K562 (cell line): ENCODE measurements around the gene GFI1B. TPM values are rescaled to one million over a fixed set of nuclear protein-coding genes. Genes with fewer than 3 reads are reported as not detected.

ENCODE experiments used
- ATAC-seq: fragments of 200-7000 bp; cut with Tn5 transposase; 3 replicates; pipeline ENCODE4 v1.9.1; 2020; ENCODE audit warnings: moderate library complexity
- BruUV-seq: library from RNA; stranded (reverse); fragments of 400-500 nt; replicated peaks from 2 replicates; lab custom pipeline; 2021; lab: Mats Ljungman, UMichigan
- CTCF ChIA-PET: fragments of 300-600 bp; formaldehyde crosslinking; extraction: SDS; loops from one replicate; lab custom pipeline; 2021; ENCODE audit warnings: low intra/inter-chr PET ratio; lab: Yijun Ruan, JAX
- POLR2A ChIA-PET: fragments of 300-600, 350-650 bp; sonication (Branson Sonifier 250); formaldehyde crosslinking; extraction: SDS; loops from one replicate; lab custom pipeline; 2021; ENCODE audit warnings: antibody characterized with exemption, inconsistent platforms; lab: Yijun Ruan, JAX
- DNase-seq, 4 experiments: peaks; one replicate each; pipeline versions ENCODE4 v3.0.0 to v3.0.0-alpha.2; 2011 to 2018; ENCODE audit warnings: low spot score in 3 of 4, mixed read lengths in 3 of 4; ENCODE audit errors: extremely low read depth in 1 of 4
- FAIRE-seq: peaks from 2 replicates; lab custom pipeline; 2011; peaks lifted over from hg19 to GRCh38; lab: Jason Lieb, UNC
- H2AFZ ChIP-seq: 2 replicates; pipeline ENCODE4 v1.6.0; 2011; ENCODE audit warnings: low read depth, low read length, control low read depth, inconsistent platforms
- H3K27ac ChIP-seq: fragments of 200-600 bp; 3 replicates; pipeline ENCODE4 v1.8.0; 2011; ENCODE audit warnings: low read depth, mild to moderate bottlenecking, control low read depth, inconsistent platforms, low read length, moderate library complexity, mixed read lengths; ENCODE audit errors: extremely low read depth
- H3K27me3 ChIP-seq, 2 experiments: fragments of 300-600 bp in 1 of 2; 2 replicates in 1 of 2; 3 replicates in 1 of 2; pipeline versions ENCODE4 v1.6.0 to v1.8.0; 2011; ENCODE audit warnings: inconsistent platforms in 2 of 2, low read length in 2 of 2, mild to moderate bottlenecking in 1 of 2, mixed read lengths in 1 of 2, moderate library complexity in 1 of 2; ENCODE audit not compliant: control insufficient read depth in 2 of 2, insufficient read depth in 2 of 2
- H3K36me3 ChIP-seq: fragments of 300-600 bp; 3 replicates; pipeline ENCODE4 v1.8.0; 2011; ENCODE audit warnings: mild to moderate bottlenecking, low read length, inconsistent platforms; ENCODE audit not compliant: control insufficient read depth, insufficient read depth
- H3K4me1 ChIP-seq, 2 experiments: fragments of 200-600 bp in 1 of 2; replicated peaks in 1 of 2; 2 replicates in 1 of 2; 3 replicates in 1 of 2; pipeline versions ENCODE4 v1.5.1 to v1.8.0; 2011; ENCODE audit warnings: inconsistent platforms in 2 of 2, low read length in 2 of 2, mild to moderate bottlenecking in 1 of 2, mixed read lengths in 1 of 2, moderate library complexity in 1 of 2; ENCODE audit not compliant: control insufficient read depth in 2 of 2, insufficient read depth in 2 of 2
- H3K4me2 ChIP-seq: 2 replicates; pipeline ENCODE4 v1.6.1; 2011; ENCODE audit warnings: low read length, control low read depth, inconsistent platforms, mixed read lengths; ENCODE audit not compliant: insufficient read depth
- H3K4me3 ChIP-seq: fragments of 200-600 bp; sonication (generic), shearing (Covaris generic); 2 replicates; pipeline ENCODE4 v1.5.1; 2016; ENCODE audit warnings: control low read depth, inconsistent platforms
- H3K79me2 ChIP-seq: fragments of 200-600 bp; 3 replicates; pipeline ENCODE4 v1.8.0; 2011; ENCODE audit warnings: low read length, inconsistent platforms; ENCODE audit not compliant: control insufficient read depth, insufficient read depth
- H3K9ac ChIP-seq, 2 experiments: 2 replicates each; pipeline versions ENCODE4 v1.6.0 to v1.6.1; 2011; ENCODE audit warnings: low read depth in 2 of 2, low read length in 2 of 2, control low read depth in 1 of 2, inconsistent platforms in 1 of 2, mild to moderate bottlenecking in 1 of 2, mixed read lengths in 1 of 2; ENCODE audit not compliant: insufficient read depth in 1 of 2
- H3K9me1 ChIP-seq: one replicate; pipeline ENCODE4 v1.6.0; 2011; ENCODE audit warnings: inconsistent platforms, mild to moderate bottlenecking, low read length, moderate library complexity; ENCODE audit not compliant: control insufficient read depth, insufficient read depth
- H3K9me3 ChIP-seq: replicated peaks from 2 replicates; pipeline ENCODE4 v1.5.1; 2011; ENCODE audit warnings: low read depth, low read length, inconsistent platforms; ENCODE audit not compliant: control insufficient read depth, insufficient read depth
- H4K20me1 ChIP-seq: replicated peaks from 2 replicates; pipeline ENCODE4 v1.6.1; 2011; ENCODE audit warnings: low read length, inconsistent platforms, mixed read lengths; ENCODE audit not compliant: control insufficient read depth, insufficient read depth
- ESRRA ChIP-seq: fragments of 450-650 bp; IDR thresholded peaks from 2 replicates; pipeline ENCODE4 v1.6.1; 2014; ENCODE audit warnings: low read depth, mild to moderate bottlenecking, moderate library complexity, borderline replicate concordance
- POLR2AphosphoS5 ChIP-seq: IDR thresholded peaks from 2 replicates; pipeline ENCODE4 v1.6.1; 2011; ENCODE audit warnings: mild to moderate bottlenecking, low read depth, low read length, moderate library complexity; ENCODE audit not compliant: control insufficient read depth, insufficient read depth
- RBFOX2 ChIP-seq: fragments of 200-400 bp; formaldehyde crosslinking; IDR thresholded peaks from 2 replicates; pipeline ENCODE4 v1.6.1; 2017; ENCODE audit warnings: low read depth, mild to moderate bottlenecking, low read length, moderate library complexity
- TARDBP ChIP-seq: fragments of 450-650 bp; IDR thresholded peaks from 2 replicates; pipeline ENCODE4 v1.6.1; 2016
- ZFX ChIP-seq: sonication (generic); formaldehyde crosslinking; IDR thresholded peaks from 2 replicates; pipeline ENCODE4 v1.8.0; 2022; ENCODE audit warnings: mild to moderate bottlenecking, missing genetic modification reagents, moderate library complexity
- WGBS: fragments of 100-300 bp; shearing (Covaris generic); methylation state at CpG from one replicate; pipeline ENCODE4 v1.1.6; 2016; ENCODE audit warnings: low coverage, mixed read lengths; ENCODE audit not compliant: insufficient coverage; ENCODE audit errors: missing lambda C conversion rate; 5-methylcytosine and 5-hydroxymethylcytosine counted together
- in situ Hi-C: fragments of 300-500 bp; cut with MboI; formaldehyde crosslinking; loops from 4 replicates; pipeline ENCODE4 v1.15.0; 2018; ENCODE audit warnings: inconsistent platforms, mixed read lengths
- intact Hi-C: fragments of 100-400 bp; cut with micrococcal nuclease; formaldehyde crosslinking; loops from 2 replicates; pipeline ENCODE4 v1.14.2; 2022
- polyA plus RNA-seq, 8 experiments: library from polyadenylated mRNA; depleted of rRNA in 4 of 8; stranded (reverse) in 5 of 8; unstranded in 3 of 8; fragments of >200 nt; fragmentation: Nextera tagmentation in 2 of 8; fragmentation: Illumina TruSeq in 1 of 8; extraction: Ambion mirVana in 2 of 8; extraction: Trizol in 1 of 8; gene quantifications; 2 replicates each; pipeline versions ENCODE4 v1.2.1 to v1.2.3, GENCODE V29; 2011 to 2014; ENCODE audit warnings: inconsistent platforms in 1 of 8, missing spikeins in 1 of 8
- total RNA-seq, 7 experiments: library from RNA; depleted of rRNA in 6 of 7; stranded (reverse); fragments of >200 nt in 6 of 7; fragmentation: Illumina TruSeq in 2 of 7; extraction: Trizol in 2 of 7; gene quantifications; 2 replicates each; pipeline versions ENCODE4 v1.2.1 to v1.2.3, GENCODE V29; 2011 to 2021; ENCODE audit warnings: low replicate concordance in 1 of 7

GFI1B gene
- total and polyA plus RNA-seq, 9 of the 15 experiments (the other 6 are each of a cell fraction or from before 2014, with no cell fraction given): 8.0 to 75.7 (median 34.5) TPM

DNA sequence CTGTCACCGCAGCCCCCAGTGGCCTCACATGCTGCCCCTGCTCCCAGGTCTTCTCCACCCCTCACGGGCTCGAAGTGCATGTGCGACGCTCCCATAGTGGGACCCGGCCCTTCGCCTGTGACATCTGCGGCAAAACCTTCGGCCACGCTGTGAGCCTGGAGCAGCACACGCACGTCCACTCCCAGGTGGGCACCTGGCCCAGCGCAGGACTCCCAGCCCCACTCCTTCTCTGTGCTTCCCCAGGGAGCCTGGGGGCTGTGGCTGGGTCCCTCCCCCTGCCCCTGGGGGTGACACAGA is 10.5 kb downstream of the GFI1B start:
- no TSS peak for BruUV-seq
- ChIA-PET CTCF (no interaction called here), POLR2A (interaction anchor here (0.6 kb wide), 1 partner anchor 50 kb away, joined by 3 read pairs; no protein-coding TSS in a partner anchor)
- Histone ChIP-seq H3K27me3 (no peaks in the 10 kb centered on the region), H3K9me1 (peaks cover 4% of the 10 kb centered on the region), H3K4me2 (no peak overlapping the region), H3K9ac (no peak overlapping the region), H4K20me1 (no peaks in the 10 kb centered on the region), H3K79me2 (peaks cover 34% of the 10 kb centered on the region), H3K4me3 (no peak overlapping the region), H3K36me3 (peaks cover 90% of the 10 kb centered on the region), H3K9me3 (no peaks in the 10 kb centered on the region), H3K27ac (no peak overlapping the region), H2AFZ (no peak overlapping the region), H3K4me1 (peaks cover 33 to 71% of the 10 kb centered on the region in 2 experiments)
- WGBS: 97% methylated on average over 13 of the region's 13 CpGs
- intact Hi-C loops (no loop called here), in situ Hi-C loops (no loop called here)
- FAIRE-seq: no peak
- TF ChIP-seq TARDBP: no peak
- TF ChIP-seq RBFOX2: peak; percentile 13; the same call in 1 of the 2 replicates
- TF ChIP-seq POLR2AphosphoS5: no peak
- DNase-seq: no peak
- ATAC-seq: no peak

DNA sequence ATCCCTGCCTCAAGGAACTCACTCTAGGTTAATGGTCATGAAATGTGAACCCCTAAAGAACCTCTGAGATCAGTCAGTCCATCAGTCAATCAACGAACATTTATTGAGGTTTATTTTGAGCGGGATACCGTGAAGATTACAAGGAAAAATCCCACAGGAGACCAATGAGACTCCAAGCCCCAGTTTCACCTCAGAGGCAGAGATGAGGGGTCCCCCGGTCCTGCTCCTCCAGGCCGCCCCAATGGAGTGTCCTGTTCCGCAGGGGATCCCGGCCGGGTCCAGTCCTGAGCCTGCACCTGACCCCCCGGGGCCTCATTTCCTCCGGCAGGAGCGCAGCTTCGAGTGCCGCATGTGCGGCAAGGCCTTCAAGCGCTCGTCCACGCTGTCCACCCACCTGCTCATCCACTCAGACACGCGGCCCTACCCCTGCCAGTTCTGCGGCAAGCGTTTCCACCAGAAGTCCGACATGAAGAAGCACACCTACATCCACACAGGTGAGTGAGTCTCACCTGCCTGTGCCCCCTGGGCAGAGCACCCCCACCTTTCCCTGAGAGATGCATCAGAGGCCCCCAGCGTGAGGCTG is 11.0 kb downstream of the GFI1B start:
- no peaks in the 10 kb centered on the region for H4K20me1 ChIP-seq
- H3K4me2 ChIP-seq: no peak overlapping the region
- intact Hi-C loops (no loop called here), in situ Hi-C loops (no loop called here)
- no peaks in the 10 kb centered on the region for H3K27me3 ChIP-seq
- H3K4me1 ChIP-seq: peaks cover 33 to 71% of the 10 kb centered on the region in 2 experiments
- no peaks in the 10 kb centered on the region for H3K9me3 ChIP-seq
- H3K79me2 ChIP-seq: peaks cover 30% of the 10 kb centered on the region
- no peak overlapping the region for H3K27ac ChIP-seq
- DNase-seq: no peak
- CTCF ChIA-PET: no interaction called here
- no peak overlapping the region for H3K4me3 ChIP-seq
- no peak for ATAC-seq
- BruUV-seq: no TSS peak
- no peak overlapping the region for H3K9ac ChIP-seq
- peaks cover 89% of the 10 kb centered on the region for H3K36me3 ChIP-seq
- no peak overlapping the region for H2AFZ ChIP-seq
- FAIRE-seq: no peak
- POLR2A ChIA-PET: no interaction called here
- peaks cover 4% of the 10 kb centered on the region for H3K9me1 ChIP-seq
- 96% methylated on average over 20 of the region's 23 CpGs for WGBS
- TF ChIP-seq ESRRA (no peak), ZFX (CRISPR knock-in tag) (peak; percentile 22; the same call in 1 of the 2 replicates)
